ENCODE data around the gene ZNF488. TPM values are rescaled to one million over a fixed set of nuclear protein-coding genes. Genes with fewer than 3 reads are reported as not detected.
A peak's percentile ranks its signal among the peaks of the same experiment; 100 is the strongest.

ZNF488 gene
- total and polyA plus RNA-seq, 9 donors: 0.15 to 0.57 (median 0.25) TPM

- Histone ChIP-seq H3K27ac (no peak overlapping the region), H3K4me1 (ENCODE audit: insufficient read depth) (no peaks in the 10 kb centered on the region), H3K36me3 (no peaks in the 10 kb centered on the region), H3K27me3 (no peaks in the 10 kb centered on the region), H3K4me3 (no peak overlapping the region), H3K9me3 (no peaks in the 10 kb centered on the region)
- WGBS, 3 donors: 84 to 92% (median 91%) methylated on average over 6 of the region's 6 CpGs
- no peak for TF ChIP-seq CTCF (IDR thresholded peaks at IDR 0.05)
- TF ChIP-seq POLR2A (IDR thresholded peaks at IDR 0.05): no peak
- TF ChIP-seq EP300 (IDR thresholded peaks at IDR 0.05): no peak
- intact Hi-C loops (cut with DNase I): no loop called here
- peak in 1 of 5 donors; percentile 4 for DNase-seq
These were observed 11.4 kb downstream of the ZNF488 start for GRCh38 chr10:47372726-47373125.

GRCh38 chr10:47371629-47372485 lies 12.2 kb downstream of the ZNF488 start:
- peak in 1 of 5 donors; percentile 1 for DNase-seq
- 54 to 74% (median 62%) methylated on average over 7 of the region's 7 CpGs for WGBS, 3 donors
- Histone ChIP-seq H3K4me1 (ENCODE audit: insufficient read depth) (no peaks in the 10 kb centered on the region), H3K27me3 (no peaks in the 10 kb centered on the region), H3K4me3 (no peak overlapping the region), H3K9me3 (no peaks in the 10 kb centered on the region), H3K27ac (no peak overlapping the region), H3K36me3 (no peaks in the 10 kb centered on the region)
- intact Hi-C loops (cut with DNase I): no loop called here
- TF ChIP-seq EP300 (IDR thresholded peaks at IDR 0.05) (no peak), CTCF (IDR thresholded peaks at IDR 0.05) (no peak), POLR2A (IDR thresholded peaks at IDR 0.05) (no peak)

GRCh38 chr10:47370878-47371277 lies 13.2 kb downstream of the ZNF488 start:
- WGBS, 3 donors: 84 to 85% (median 84%) methylated on average over 7 of the region's 7 CpGs
- no peaks in the 10 kb centered on the region for H3K4me1 ChIP-seq (ENCODE audit: insufficient read depth)
- no peaks in the 10 kb centered on the region for H3K27me3 ChIP-seq
- H3K27ac ChIP-seq: no peak overlapping the region
- H3K4me3 ChIP-seq: no peak overlapping the region
- DNase-seq: peak in 1 of 5 donors; percentile 1
- TF ChIP-seq CTCF (IDR thresholded peaks at IDR 0.05): no peak
- TF ChIP-seq EP300 (IDR thresholded peaks at IDR 0.05): no peak
- TF ChIP-seq POLR2A (IDR thresholded peaks at IDR 0.05): no peak
- H3K36me3 ChIP-seq: no peaks in the 10 kb centered on the region
- no peaks in the 10 kb centered on the region for H3K9me3 ChIP-seq
- intact Hi-C loops (cut with DNase I): no loop called here

- Histone ChIP-seq H3K4me1 (ENCODE audit: insufficient read depth) (no peaks in the 10 kb centered on the region), H3K27me3 (no peaks in the 10 kb centered on the region), H3K4me3 (no peak overlapping the region), H3K27ac (no peak overlapping the region), H3K9me3 (no peaks in the 10 kb centered on the region), H3K36me3 (no peaks in the 10 kb centered on the region)
- no peak for TF ChIP-seq EP300 (IDR thresholded peaks at IDR 0.05)
- no peak for TF ChIP-seq POLR2A (IDR thresholded peaks at IDR 0.05)
- no peak for TF ChIP-seq CTCF (IDR thresholded peaks at IDR 0.05)
- 94 to 97% (median 95%) methylated on average over 11 of the region's 11 CpGs for WGBS, 3 donors
- intact Hi-C loops (cut with DNase I): no loop called here
- peak in 1 of 5 donors; percentile 2 for DNase-seq
These were observed 13.9 kb downstream of the ZNF488 start for GRCh38 chr10:47370015-47370767.

All from ovary (tissue), 9 donors.